GM18909 (cell line): ENCODE results near the gene TMPRSS11D.

Experiments used
- ATAC-seq: cut with Tn5 transposase; IDR thresholded peaks from one replicate; pipeline ENCODE4 v1.9.1; 2021; ENCODE audit warnings: mild to moderate bottlenecking; ENCODE audit not compliant: unreplicated experiment, poor library complexity

The TMPRSS11D gene

GRCh38 chr4:67892253-67892652 is 8.5 kb upstream of the TMPRSS11D start:
- ATAC-seq = no peak

- ATAC-seq = no peak
Observed at GRCh38 chr4:67891645-67892044, 7.8 kb upstream of the TMPRSS11D start.

- ATAC-seq = no peak
Observed at GRCh38 chr4:67886281-67886680, 2.5 kb upstream of the TMPRSS11D start.

DNA sequence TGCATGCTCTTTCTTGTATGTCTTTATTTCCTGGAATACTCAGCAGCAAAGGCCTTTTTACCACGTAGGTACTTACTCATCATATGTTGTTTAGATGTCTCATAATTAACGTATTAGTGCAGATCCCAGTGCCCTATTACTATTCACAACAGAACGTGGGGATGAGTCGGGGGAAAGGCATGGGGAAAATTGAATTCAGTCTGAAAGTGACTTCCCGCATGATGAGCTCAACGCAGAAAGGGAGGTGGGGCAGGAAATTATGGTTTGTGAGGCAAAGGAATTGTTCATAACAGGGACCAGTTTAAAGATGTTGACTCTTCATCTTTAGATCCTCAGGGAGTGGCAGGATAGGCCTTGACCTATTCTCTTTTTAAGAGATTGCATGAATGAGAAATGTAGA is 2.0 kb upstream of the TMPRSS11D start:
- ATAC-seq = no peak

- no peak for ATAC-seq
Observed at GRCh38 chr4:67884701-67885100, 899 bp upstream of the TMPRSS11D start.

GRCh38 chr4:67883458-67883857 is 344 bp downstream of the TMPRSS11D start:
- ATAC-seq = no peak

- no peak for ATAC-seq
Observed at GRCh38 chr4:67880866-67881610, 2.8 kb downstream of the TMPRSS11D start.

- ATAC-seq = no peak
Observed at GRCh38 chr4:67879486-67879885, 4.3 kb downstream of the TMPRSS11D start.

DNA sequence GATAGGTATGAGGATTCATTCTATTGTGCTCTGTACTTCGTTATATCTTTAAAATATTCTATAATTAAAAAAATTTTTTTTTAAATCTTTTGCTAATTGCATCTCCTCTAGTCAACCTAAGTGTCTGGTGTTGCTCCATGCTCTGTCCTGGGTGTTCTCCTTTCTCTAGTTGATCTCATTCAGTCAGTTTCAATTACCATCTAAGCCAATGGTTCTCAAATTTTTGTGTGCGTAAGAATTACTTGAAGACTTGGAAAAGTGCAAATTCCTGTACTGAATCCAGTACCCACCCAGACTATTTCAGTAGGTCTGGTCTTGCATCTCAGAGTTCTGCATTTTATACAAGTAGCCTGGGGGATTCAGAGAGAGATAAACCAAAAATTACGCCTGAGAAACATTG is 6.7 kb downstream of the TMPRSS11D start:
- no peak for ATAC-seq

GRCh38 chr4:67874986-67875385 is 8.8 kb downstream of the TMPRSS11D start:
- ATAC-seq = no peak

DNA sequence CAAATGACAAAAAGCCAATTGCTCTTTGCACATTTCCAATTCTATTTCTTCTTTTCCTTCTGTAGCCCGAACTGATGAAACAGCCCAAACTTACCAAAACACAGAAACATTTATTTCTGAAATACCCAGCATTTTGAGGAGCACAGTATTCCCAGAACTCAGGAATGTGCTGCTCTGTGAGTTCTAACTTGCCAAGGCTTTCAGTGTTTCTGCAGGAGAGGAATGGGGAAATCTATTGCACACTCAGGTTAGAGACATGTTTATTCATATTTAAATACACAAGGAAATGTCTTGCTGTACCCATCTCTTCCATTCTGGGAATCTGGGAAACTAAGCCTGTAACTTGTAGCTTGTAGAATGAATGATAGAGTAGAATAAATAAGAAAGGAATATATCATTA is 10.7 kb downstream of the TMPRSS11D start:
- no peak for ATAC-seq

DNA sequence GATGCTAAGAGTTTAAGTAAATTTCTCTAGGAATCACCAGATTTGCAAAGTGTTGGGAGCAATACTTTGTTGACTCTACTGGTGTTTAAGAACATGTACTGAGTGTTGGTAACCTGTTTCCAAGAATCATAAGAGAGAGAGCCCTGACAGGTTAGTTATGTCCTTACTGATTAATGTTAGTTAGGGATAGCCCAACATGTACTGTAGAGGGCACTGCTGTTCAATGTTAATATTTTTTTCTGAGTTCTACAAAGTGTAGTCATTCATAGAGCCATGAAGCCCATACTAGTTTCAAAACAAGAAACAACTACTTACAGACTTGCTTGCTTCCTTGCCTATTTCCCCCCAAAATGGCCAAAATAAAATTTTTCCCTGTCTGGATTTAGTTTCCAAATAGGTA is 11.9 kb downstream of the TMPRSS11D start:
- ATAC-seq = peak; percentile 85

- no peak for ATAC-seq
Observed at GRCh38 chr4:67869580-67870190, 14.1 kb downstream of the TMPRSS11D start.

DNA sequence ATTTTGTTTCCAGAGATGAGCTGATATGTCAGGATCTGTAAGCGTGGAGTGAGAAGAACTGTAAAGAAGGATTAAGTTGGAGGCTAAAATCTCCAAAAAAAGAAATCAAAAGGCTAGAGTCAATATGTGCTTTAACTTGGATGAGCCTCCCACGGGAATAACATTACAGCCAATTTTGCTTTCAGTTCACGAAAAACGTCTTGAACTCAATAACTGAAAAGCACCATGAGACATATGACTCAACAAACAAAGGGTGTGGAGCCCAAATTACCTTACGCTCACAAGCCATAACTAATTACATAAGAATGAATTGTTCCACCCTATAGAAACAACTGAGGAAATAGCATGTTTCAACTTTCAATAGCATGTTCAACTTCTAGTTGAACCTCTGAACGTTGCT is 22.3 kb downstream of the TMPRSS11D start:
- no peak for ATAC-seq

DNA sequence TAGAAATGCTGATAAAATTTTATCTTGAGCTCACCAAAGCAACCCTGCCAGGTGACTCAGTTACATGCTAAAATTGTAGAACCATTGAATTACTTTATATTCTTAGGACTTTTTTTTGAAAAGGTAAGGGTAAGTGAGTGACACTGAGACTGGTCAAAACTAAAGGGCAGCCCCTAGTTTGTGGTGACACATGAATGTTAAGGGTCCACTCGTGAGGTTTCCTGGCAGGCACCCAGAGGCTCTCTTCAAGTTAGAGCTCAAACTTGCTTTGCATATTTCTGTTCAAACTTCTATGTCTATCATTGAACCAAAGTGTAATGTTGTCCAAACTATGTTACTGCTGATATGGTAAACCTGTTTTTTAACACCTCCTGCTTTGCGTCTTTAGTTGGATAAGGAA is 30.5 kb downstream of the TMPRSS11D start:
- ATAC-seq = no peak

DNA sequence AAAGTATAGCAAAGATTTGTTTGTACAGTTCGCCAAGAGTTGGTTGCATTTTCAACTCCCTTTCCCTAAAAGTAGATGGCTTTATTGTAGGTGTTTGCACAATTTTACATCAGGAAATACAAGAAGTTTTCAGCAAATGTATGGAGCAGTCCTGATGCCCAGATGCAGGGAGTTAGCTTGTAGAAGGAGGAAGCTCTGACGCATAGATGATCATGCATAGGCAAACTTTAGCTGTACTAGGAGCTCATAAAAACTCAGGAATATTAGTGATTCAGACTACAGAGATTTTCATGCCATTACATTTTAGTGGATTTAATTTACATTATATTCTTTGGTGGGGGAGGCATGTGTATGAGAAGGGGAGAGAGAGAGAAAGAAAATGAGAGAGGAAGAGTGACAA is 62.9 kb downstream of the TMPRSS11D start:
- no peak for ATAC-seq

GRCh38 chr4:67810011-67810410 is 73.8 kb downstream of the TMPRSS11D start:
- ATAC-seq = no peak

- ATAC-seq = no peak
Observed at GRCh38 chr4:67809502-67809901, 74.3 kb downstream of the TMPRSS11D start.

DNA sequence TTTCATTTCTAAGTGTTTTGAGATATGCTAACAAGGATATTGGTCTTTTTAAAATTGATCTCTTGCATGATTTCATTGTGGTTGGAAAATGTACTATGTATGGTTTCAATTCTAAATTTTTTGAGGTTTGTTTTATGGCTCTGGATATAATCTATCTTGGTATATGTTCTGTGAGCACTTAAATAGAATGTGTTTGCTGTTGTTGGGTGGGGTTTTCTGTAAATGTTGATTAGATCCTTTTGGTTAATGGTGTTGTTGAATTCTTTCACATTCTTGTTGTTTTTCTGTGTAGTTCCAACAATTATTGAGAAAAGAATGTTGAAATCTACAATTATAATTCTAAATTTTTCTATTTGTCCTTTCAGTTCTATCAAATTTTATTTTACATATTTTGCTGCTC is 87.0 kb downstream of the TMPRSS11D start:
- no peak for ATAC-seq

- ATAC-seq = no peak
Observed at GRCh38 chr4:67790721-67791120, 93.1 kb downstream of the TMPRSS11D start.

DNA sequence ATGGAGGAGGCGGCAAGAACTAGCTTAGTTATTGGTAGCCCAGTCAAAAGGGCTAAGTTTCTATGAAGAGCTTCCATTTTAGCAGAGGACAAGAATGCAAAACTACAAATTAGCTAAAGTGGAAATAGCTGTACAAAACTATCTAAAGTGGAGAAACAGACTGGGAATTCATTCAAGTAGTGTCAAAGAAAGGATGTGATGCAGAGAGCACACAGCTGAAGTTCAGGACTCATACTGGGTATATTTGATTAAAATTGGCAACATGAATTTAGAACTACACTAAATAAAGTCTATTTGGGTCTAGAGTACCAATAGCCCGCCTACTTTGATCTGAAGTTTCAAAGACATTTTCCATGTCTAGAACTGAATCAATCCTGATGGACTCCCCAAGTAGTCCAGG is 96.5 kb downstream of the TMPRSS11D start:
- no peak for ATAC-seq

DNA sequence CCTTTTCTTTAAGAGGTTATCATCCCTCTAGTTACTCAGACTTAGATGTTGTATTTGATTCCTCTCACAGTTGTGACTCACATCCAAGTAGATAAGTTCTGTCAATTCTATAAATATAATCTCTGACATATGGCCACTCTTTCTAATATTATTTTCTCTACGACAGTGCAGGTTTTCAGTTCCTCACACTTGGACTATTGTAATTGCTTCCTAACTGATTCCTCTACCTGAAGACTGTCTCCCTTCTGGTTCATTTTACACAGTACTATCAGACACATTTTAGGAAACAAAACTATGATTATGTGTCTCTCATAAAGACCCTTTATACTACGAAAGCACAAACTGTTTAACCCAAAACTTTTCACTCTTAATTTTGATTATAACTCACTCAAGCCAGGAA is 98.3 kb downstream of the TMPRSS11D start:
- ATAC-seq = no peak
